ENCODE results near the gene NBPF3. TPM values are rescaled to one million over a fixed set of nuclear protein-coding genes. Genes with fewer than 3 reads are reported as not detected.

The NBPF3 gene
- polyA plus RNA-seq, 2 of the 4 experiments (the other 2 are of a cell fraction) = 7.4 to 8.5 TPM

- TF ChIP-seq NR3C1 (IDR thresholded peaks at IDR 0.05) = no peak
- TF ChIP-seq RNF2 (IDR thresholded peaks at IDR 0.05; ENCODE audit: borderline replicate concordance, low read depth) = no peak
- TF ChIP-seq KDM5A (IDR thresholded peaks at IDR 0.05) = no peak
- no peak for TF ChIP-seq FOSL2 (IDR thresholded peaks at IDR 0.05)
- TF ChIP-seq FOSL2 (CRISPR knock-in tag; IDR thresholded peaks at IDR 0.05) = no peak
These were observed 94.2 kb downstream of the NBPF3 start (continued) for GRCh38 chr1:21534146-21534545.

Other genes with a start within 250 kb of the NBPF3 start
- 81.8 and 86.4 TPM in 2 replicates for gene ECE1, start 149.7 kb upstream of the NBPF3 start, polyA plus RNA-seq (2011; rRNA removed)
- gene ECE1, start 149.7 kb upstream of the NBPF3 start, polyA plus RNA-seq (2017; fragmentation: RNase III; extraction: RNeasy Plus Mini Kit Qiagen cat#74134 plus additional on column Dnase treatment) = 40.5 to 53.2 TPM (median 45.7 TPM) in 3 replicates
- 0.06 and 0.19 TPM in 2 replicates for gene ALPL, start 69.3 kb downstream of the NBPF3 start, polyA plus RNA-seq (2011; rRNA removed)
- 0.13 to 0.31 TPM (median 0.14 TPM) in 3 replicates for gene ALPL, start 69.3 kb downstream of the NBPF3 start, polyA plus RNA-seq (2017; fragmentation: RNase III; extraction: RNeasy Plus Mini Kit Qiagen cat#74134 plus additional on column Dnase treatment)
- 16.7 and 21.4 TPM in 2 replicates for gene RAP1GAP, start 229.2 kb downstream of the NBPF3 start, polyA plus RNA-seq (2011; rRNA removed)
- gene RAP1GAP, start 229.2 kb downstream of the NBPF3 start, polyA plus RNA-seq (2017; fragmentation: RNase III; extraction: RNeasy Plus Mini Kit Qiagen cat#74134 plus additional on column Dnase treatment) = 4.3 to 5.4 TPM (median 5.1 TPM) in 3 replicates

Measured in A549 (cell line).